ENCODE measurements around the gene CPXM1.

Gene CPXM1

GRCh38 chr20:2805689-2806350 is 5.4 kb upstream of the CPXM1 start:
- ATAC-seq: no peak
- TF ChIP-seq TCF4 (CRISPR knock-in tag; IDR thresholded peaks at IDR 0.05; ENCODE audit: borderline replicate concordance): no peak
- no peak for TF ChIP-seq ZNF8 (CRISPR knock-in tag; IDR thresholded peaks at IDR 0.05)
- no peak for TF ChIP-seq OSR1 (CRISPR knock-in tag; IDR thresholded peaks at IDR 0.05)
- no peak for TF ChIP-seq POU6F1 (CRISPR knock-in tag; IDR thresholded peaks at IDR 0.05; ENCODE audit: borderline replicate concordance, low read depth)
- no peak for TF ChIP-seq GLIS3 (CRISPR knock-in tag; IDR thresholded peaks at IDR 0.05)
- no peak for TF ChIP-seq CSRNP3 (CRISPR knock-in tag; IDR thresholded peaks at IDR 0.05)
- TF ChIP-seq PATZ1 (CRISPR knock-in tag; IDR thresholded peaks at IDR 0.05; ENCODE audit: borderline replicate concordance): no peak
- TF ChIP-seq ZNF565 (CRISPR knock-in tag; conservative IDR thresholded peaks at IDR 0.05; ENCODE audit: low read depth): no peak
- no peak for TF ChIP-seq ZFP3 (CRISPR knock-in tag; IDR thresholded peaks at IDR 0.05)
- TF ChIP-seq ARNTL (CRISPR knock-in tag; IDR thresholded peaks at IDR 0.05; ENCODE audit: borderline replicate concordance, low read depth): no peak
- no peak for TF ChIP-seq PPARA (CRISPR knock-in tag; IDR thresholded peaks at IDR 0.05; ENCODE audit: borderline replicate concordance)
- TF ChIP-seq ZFP30 (CRISPR knock-in tag; IDR thresholded peaks at IDR 0.05): no peak
- TF ChIP-seq BACH2 (CRISPR knock-in tag; IDR thresholded peaks at IDR 0.05; ENCODE audit: borderline replicate concordance): no peak
- no peak for TF ChIP-seq ESRRG (CRISPR knock-in tag; IDR thresholded peaks at IDR 0.05)
- no peak for TF ChIP-seq TSHZ2 (CRISPR knock-in tag; IDR thresholded peaks at IDR 0.05)
- no peak for TF ChIP-seq CREB5 (CRISPR knock-in tag; IDR thresholded peaks at IDR 0.05; ENCODE audit: low read depth)
- no peak for TF ChIP-seq ZC3H10 (CRISPR knock-in tag; IDR thresholded peaks at IDR 0.05)
- TF ChIP-seq RARB (CRISPR knock-in tag; IDR thresholded peaks at IDR 0.05): no peak
- no peak for TF ChIP-seq CSDC2 (CRISPR knock-in tag; IDR thresholded peaks at IDR 0.05)

GRCh38 chr20:2804852-2805688 is 4.6 kb upstream of the CPXM1 start:
- TF ChIP-seq ZFP3 (CRISPR knock-in tag; IDR thresholded peaks at IDR 0.05): no peak
- no peak for TF ChIP-seq PPARA (CRISPR knock-in tag; IDR thresholded peaks at IDR 0.05; ENCODE audit: borderline replicate concordance)
- TF ChIP-seq SNAI2 (CRISPR knock-in tag; IDR thresholded peaks at IDR 0.05): no peak
- no peak for ATAC-seq

All from SK-N-SH treated with all-trans-retinoic acid at 6 μM for 48 hours (cell line).